ENCODE results near the gene SPATA32. TPM values are rescaled to one million over a fixed set of nuclear protein-coding genes. Genes with fewer than 3 reads are reported as not detected.

Gene SPATA32
- total RNA-seq, 1 experiment from 2014 or later: 0.85 TPM

Other genes starting within 250 kb of the SPATA32 start
- 20.5 and 21.7 TPM in 2 replicates for gene DCAKD, start 210.5 kb downstream of the SPATA32 start, total RNA-seq (2022)
- gene NMT1, start 200.8 kb downstream of the SPATA32 start, total RNA-seq (2022): 185 and 216 TPM in 2 replicates
- gene PLCD3, start 129.6 kb downstream of the SPATA32 start, total RNA-seq (2022): 34.4 and 64.3 TPM in 2 replicates
- 21.8 and 23.2 TPM in 2 replicates for gene ACBD4, start 126.4 kb downstream of the SPATA32 start, total RNA-seq (2022)
- 57.2 and 64.7 TPM in 2 replicates for gene HEXIM1, start 113.6 kb downstream of the SPATA32 start, total RNA-seq (2022)
- gene HEXIM2, start 100.2 kb downstream of the SPATA32 start, total RNA-seq (2022): 16.3 and 17.1 TPM in 2 replicates
- 8.5 and 9.6 TPM in 2 replicates for gene FMNL1, start 40.2 kb downstream of the SPATA32 start, total RNA-seq (2022)
- 26.7 and 33.2 TPM in 2 replicates for gene MAP3K14, start 54.9 kb upstream of the SPATA32 start, total RNA-seq (2022)
- gene ARHGAP27, start 170.8 kb upstream of the SPATA32 start, total RNA-seq (2022): 104 and 125 TPM in 2 replicates
- 82.4 and 107 TPM in 2 replicates for gene PLEKHM1, start 228.6 kb upstream of the SPATA32 start, total RNA-seq (2022)

All from Calu3 (cell line).